HEK293 (cell line): ENCODE results near the gene ZFR.
"Not testable (repeated sequence)": the region's sequence is repeated elsewhere in the genome, so short reads cannot be mapped to it uniquely, and the experiment has no call there.

Experiments used
- CTCF ChIA-PET: fragments of 350-600 bp; formaldehyde crosslinking; extraction: SDS; loops from one replicate; lab custom pipeline; 2021; ENCODE audit warnings: antibody characterized with exemption; lab: Yijun Ruan, JAX
- POLR2A ChIA-PET: fragments of 300-600 bp; formaldehyde crosslinking; extraction: SDS; loops from one replicate; lab custom pipeline; 2020; ENCODE audit warnings: antibody characterized with exemption, inconsistent platforms; lab: Yijun Ruan, JAX
- H3K27ac ChIP-seq: fragments of 200-500 bp; sonication (Bioruptor generic); 2 replicates; pipeline ENCODE4 v1.5.1; 2014; ENCODE audit warnings: low read depth, low read length, control low read depth, inconsistent platforms; ENCODE audit errors: extremely low read depth
- H3K36me3 ChIP-seq, 2 experiments: fragments of 200-500 bp in 1 of 2; sonication (Bioruptor generic) in 1 of 2; 1 replicate in 1 of 2; 2 replicates in 1 of 2; pipeline ENCODE4 v1.5.1; 2014 to 2017; ENCODE audit warnings: inconsistent platforms in 2 of 2, low read length in 2 of 2; ENCODE audit not compliant: control insufficient read depth in 2 of 2, insufficient read depth in 1 of 2
- H3K4me1 ChIP-seq: fragments of 200-500 bp; sonication (Bioruptor generic); 2 replicates; pipeline ENCODE4 v1.5.1; 2014; ENCODE audit warnings: mild to moderate bottlenecking, low read length, inconsistent platforms; ENCODE audit not compliant: control insufficient read depth, insufficient read depth
- H3K4me3 ChIP-seq: 2 replicates; pipeline ENCODE4 v1.5.1; 2011; ENCODE audit warnings: low read depth, mild to moderate bottlenecking, control low read depth, low read length, moderate library complexity
- H3K9me3 ChIP-seq: fragments of 200-500 bp; sonication (Bioruptor generic); 2 replicates; pipeline ENCODE4 v1.5.1; 2014; ENCODE audit warnings: low read depth, low read length, inconsistent platforms; ENCODE audit not compliant: control insufficient read depth, insufficient read depth
- BCL11B ChIP-seq: fragments of 450-650 bp; formaldehyde crosslinking; IDR thresholded peaks from 2 replicates; pipeline ENCODE4 v1.5.1; 2016; ENCODE audit warnings: low read depth, missing biosample characterization, missing genetic modification characterization
- KLF1 ChIP-seq: fragments of 450-650 bp; formaldehyde crosslinking; IDR thresholded peaks from 2 replicates; pipeline ENCODE4 v1.5.1; 2016; ENCODE audit warnings: missing biosample characterization, missing genetic modification characterization
- KLF8 ChIP-seq: fragments of 450-650 bp; formaldehyde crosslinking; IDR thresholded peaks from 2 replicates; pipeline ENCODE4 v1.5.1; 2016; ENCODE audit warnings: missing biosample characterization, missing genetic modification characterization
- KLF9 ChIP-seq: fragments of 450-650 bp; formaldehyde crosslinking; IDR thresholded peaks from 2 replicates; pipeline ENCODE4 v1.5.1; 2016; ENCODE audit warnings: missing biosample characterization, missing genetic modification characterization, low read depth
- SP2 ChIP-seq: fragments of 450-650 bp; formaldehyde crosslinking; IDR thresholded peaks from 2 replicates; pipeline ENCODE4 v1.5.1; 2016; ENCODE audit warnings: missing biosample characterization, missing genetic modification characterization
- ZFP69B ChIP-seq: fragments of 450-650 bp; formaldehyde crosslinking; IDR thresholded peaks from 2 replicates; pipeline ENCODE4 v1.5.1; 2016; ENCODE audit warnings: missing biosample characterization, missing genetic modification characterization
- ZIC2 ChIP-seq: fragments of 450-650 bp; formaldehyde crosslinking; IDR thresholded peaks from 2 replicates; pipeline ENCODE4 v1.5.1; 2016; ENCODE audit warnings: missing biosample characterization, missing genetic modification characterization
- ZNF140 ChIP-seq: fragments of 450-650 bp; formaldehyde crosslinking; IDR thresholded peaks from 2 replicates; pipeline ENCODE4 v1.5.1; 2016; ENCODE audit warnings: missing biosample characterization, missing genetic modification characterization
- ZNF175 ChIP-seq: fragments of 450-650 bp; formaldehyde crosslinking; IDR thresholded peaks from 2 replicates; pipeline ENCODE4 v1.5.1; 2016; ENCODE audit warnings: missing biosample characterization, missing genetic modification characterization
- ZNF223 ChIP-seq: fragments of 450-650 bp; formaldehyde crosslinking; IDR thresholded peaks from 2 replicates; pipeline ENCODE4 v1.5.1; 2016; ENCODE audit warnings: missing biosample characterization, missing genetic modification characterization
- ZNF26 ChIP-seq: fragments of 450-650 bp; formaldehyde crosslinking; IDR thresholded peaks from 2 replicates; pipeline ENCODE4 v1.5.1; 2016; ENCODE audit warnings: missing biosample characterization, missing genetic modification characterization
- ZNF366 ChIP-seq: fragments of 450-650 bp; formaldehyde crosslinking; conservative IDR thresholded peaks from 2 replicates; pipeline ENCODE4 v1.5.1; 2016; ENCODE audit warnings: missing biosample characterization, missing genetic modification characterization
- ZNF704 ChIP-seq: fragments of 450-650 bp; formaldehyde crosslinking; IDR thresholded peaks from 2 replicates; pipeline ENCODE4 v1.5.1; 2016; ENCODE audit warnings: missing biosample characterization, missing genetic modification characterization
- TF ChIP-seq, protein P1 (sequence below): fragments of 450-650 bp; formaldehyde crosslinking; IDR thresholded peaks from 2 replicates; pipeline ENCODE4 v1.5.1; 2016; ENCODE audit warnings: missing biosample characterization, missing genetic modification characterization

The ZFR gene

DNA sequence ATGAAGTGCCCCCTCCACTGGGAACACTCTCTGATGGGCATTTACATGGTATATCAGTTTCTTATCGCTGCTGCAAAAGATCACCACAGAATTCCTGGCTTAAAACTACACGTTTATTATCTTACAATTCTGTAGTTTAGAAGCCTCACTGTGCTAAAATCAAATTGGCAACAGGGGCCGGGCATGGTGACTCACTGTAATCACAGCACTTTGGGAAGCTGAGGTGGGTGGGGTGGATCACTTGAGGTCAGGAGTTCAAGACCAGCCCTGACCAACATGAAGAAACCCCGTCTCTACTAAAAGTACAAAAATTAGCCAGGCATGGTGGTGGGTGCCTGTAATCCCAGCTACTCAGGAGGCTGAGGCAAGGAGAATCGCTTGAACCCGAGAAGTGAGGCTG, 7.8 kb upstream of the ZFR start:
- H3K9me3 ChIP-seq, H3K4me3 ChIP-seq, POLR2A ChIA-PET, H3K4me1 ChIP-seq, H3K27ac ChIP-seq, H3K36me3 ChIP-seq: not testable (repeated sequence)
- CTCF ChIA-PET = interaction anchor here (1.5 kb wide), 1 partner anchor 37 kb away, joined by 7 read pairs; no protein-coding TSS in a partner anchor

DNA sequence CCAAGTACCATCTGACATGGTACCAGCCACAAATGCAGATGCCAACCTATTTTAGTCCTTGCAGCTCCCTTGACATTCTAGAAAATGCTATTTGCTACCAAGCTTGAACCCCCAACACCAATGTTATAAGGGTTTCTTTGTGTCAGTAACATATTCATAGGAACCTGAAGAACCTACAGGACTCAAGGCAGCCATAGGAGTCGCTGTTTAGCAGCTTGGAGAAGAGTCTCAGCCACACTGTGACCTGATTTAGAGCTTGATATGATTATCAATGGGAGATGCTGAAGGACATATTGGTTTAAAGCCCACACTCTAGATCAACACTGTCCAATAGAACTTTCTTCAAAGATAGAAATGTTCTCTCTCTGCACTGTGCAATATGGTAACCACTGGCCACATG, 6.4 kb upstream of the ZFR start:
- Histone ChIP-seq H3K4me1 (no peaks in the 10 kb centered on the region), H3K36me3 (no peaks in the 10 kb centered on the region), H3K4me3 (no peak overlapping the region)
- POLR2A ChIA-PET = no interaction called here
- CTCF ChIA-PET = interaction anchor here (0.5 to 1.5 kb wide), 8 partner anchors 10 to 141 kb away, joined by 3 to 7 read pairs (median 4); no protein-coding TSS in a partner anchor
- TF ChIP-seq ZNF223 (no peak), ZFP69B (no peak), ZIC2 (tag by site-specific recombination) (no peak), KLF9 (no peak), BCL11B (no peak), ZNF26 (tag by site-specific recombination) (no peak), KLF8 (tag by site-specific recombination) (no peak)
- TF ChIP-seq, protein P1, sequence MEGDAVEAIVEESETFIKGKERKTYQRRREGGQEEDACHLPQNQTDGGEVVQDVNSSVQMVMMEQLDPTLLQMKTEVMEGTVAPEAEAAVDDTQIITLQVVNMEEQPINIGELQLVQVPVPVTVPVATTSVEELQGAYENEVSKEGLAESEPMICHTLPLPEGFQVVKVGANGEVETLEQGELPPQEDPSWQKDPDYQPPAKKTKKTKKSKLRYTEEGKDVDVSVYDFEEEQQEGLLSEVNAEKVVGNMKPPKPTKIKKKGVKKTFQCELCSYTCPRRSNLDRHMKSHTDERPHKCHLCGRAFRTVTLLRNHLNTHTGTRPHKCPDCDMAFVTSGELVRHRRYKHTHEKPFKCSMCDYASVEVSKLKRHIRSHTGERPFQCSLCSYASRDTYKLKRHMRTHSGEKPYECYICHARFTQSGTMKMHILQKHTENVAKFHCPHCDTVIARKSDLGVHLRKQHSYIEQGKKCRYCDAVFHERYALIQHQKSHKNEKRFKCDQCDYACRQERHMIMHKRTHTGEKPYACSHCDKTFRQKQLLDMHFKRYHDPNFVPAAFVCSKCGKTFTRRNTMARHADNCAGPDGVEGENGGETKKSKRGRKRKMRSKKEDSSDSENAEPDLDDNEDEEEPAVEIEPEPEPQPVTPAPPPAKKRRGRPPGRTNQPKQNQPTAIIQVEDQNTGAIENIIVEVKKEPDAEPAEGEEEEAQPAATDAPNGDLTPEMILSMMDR = no peak
- TF ChIP-seq, all 188 proteins: peak for 0
- no peak overlapping the region for H3K27ac ChIP-seq
- H3K9me3 ChIP-seq = no peaks in the 10 kb centered on the region

- no peak overlapping the region for H3K4me3 ChIP-seq
- H3K36me3 ChIP-seq = no peaks in the 10 kb centered on the region
- H3K4me1 ChIP-seq = no peaks in the 10 kb centered on the region
- H3K27ac ChIP-seq = no peak overlapping the region
- ChIA-PET POLR2A (no interaction called here), CTCF (interaction anchor here (0.8 to 1.0 kb wide), 2 partner anchors 12 to 41 kb away, joined by 3 to 5 read pairs; no protein-coding TSS in a partner anchor)
- H3K9me3 ChIP-seq = no peaks in the 10 kb centered on the region
- peak; percentile 43; the same call in 1 of the 2 replicates for TF ChIP-seq KLF1 (tag by site-specific recombination)
- peak; percentile 57; the same call in 1 of the 2 replicates for TF ChIP-seq ZNF140 (tag by site-specific recombination)
- no peak for TF ChIP-seq SP2 (tag by site-specific recombination)
Measured at GRCh38 chr5:32449262-32449661, 4.7 kb upstream of the ZFR start.

DNA sequence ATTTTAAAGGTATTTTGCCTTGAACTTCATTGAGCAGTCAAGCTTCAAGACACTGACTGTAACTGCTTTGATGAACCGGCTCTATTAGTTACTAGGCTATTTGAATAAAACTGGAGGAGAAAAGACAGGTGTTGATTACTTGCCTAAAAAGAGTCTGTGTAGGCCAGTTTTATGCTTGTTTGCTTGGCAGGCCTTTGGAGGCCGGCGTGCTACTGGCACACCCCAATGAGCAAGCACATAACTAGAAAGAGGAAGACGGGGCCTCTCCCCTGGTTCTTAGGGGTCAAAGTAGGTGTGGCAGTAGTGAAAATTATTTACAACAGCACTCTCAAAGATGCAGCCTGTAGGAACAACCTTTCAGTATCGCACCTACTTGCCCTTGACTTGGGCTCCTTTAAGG, 2.1 kb upstream of the ZFR start:
- TF ChIP-seq ZNF366 (no peak), ZNF175 (tag by site-specific recombination) (no peak), ZNF704 (tag by site-specific recombination) (no peak)
- TF ChIP-seq, all 188 proteins: peak for 0
- CTCF ChIA-PET = interaction anchor here (0.6 kb wide), 1 partner anchor 189 kb away, joined by 3 read pairs; no protein-coding TSS in a partner anchor
- POLR2A ChIA-PET = no interaction called here
- H3K27ac ChIP-seq = no peak overlapping the region
- no peak overlapping the region for H3K4me3 ChIP-seq
- H3K9me3 ChIP-seq = no peaks in the 10 kb centered on the region
- peaks cover 7% of the 10 kb centered on the region; the same call in 1 of the 2 replicates for H3K4me1 ChIP-seq
- peaks cover 0 to 11% of the 10 kb centered on the region in 2 experiments; a peak in 1 of 3 replicates for H3K36me3 ChIP-seq
